ENCODE data around the gene STRN4.

DNA sequence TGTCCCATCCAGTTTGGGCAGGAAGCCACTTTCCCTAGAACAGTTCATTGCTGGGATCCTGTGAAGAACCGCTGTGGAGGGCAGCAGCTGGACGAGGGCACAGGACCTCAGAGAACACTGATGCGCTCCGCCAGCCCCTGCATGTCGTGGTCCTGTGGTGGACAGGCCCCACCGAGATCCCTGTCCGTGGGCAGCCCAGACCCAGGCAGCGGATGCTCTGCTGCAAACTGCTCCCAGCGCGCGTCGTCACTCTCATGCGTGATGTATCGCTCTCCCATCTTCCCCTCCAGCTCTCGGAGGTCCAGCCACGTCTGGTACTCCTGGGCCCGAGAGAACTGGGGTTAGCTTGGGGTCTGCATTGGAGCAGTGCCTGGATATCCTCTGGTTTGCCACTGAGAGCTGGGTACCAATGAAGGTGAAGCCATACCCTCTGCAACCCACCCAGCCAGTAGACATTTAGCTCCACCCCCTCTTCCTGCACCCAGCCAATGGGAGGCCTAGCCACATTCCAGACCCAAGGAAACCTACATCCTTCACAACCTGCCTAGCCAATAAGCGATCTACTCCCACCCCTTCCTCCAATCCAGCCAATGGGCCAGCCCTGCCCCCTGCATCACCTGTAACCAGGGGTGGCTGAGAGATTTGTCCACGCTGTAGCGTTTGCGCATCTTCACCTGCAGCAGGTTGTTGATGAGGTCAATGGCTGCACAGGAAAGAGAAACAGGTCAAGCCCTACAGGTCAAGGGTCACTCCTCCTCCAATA is 71.7 kb downstream of the STRN4 start:
- TF ChIP-seq, protein P1, sequence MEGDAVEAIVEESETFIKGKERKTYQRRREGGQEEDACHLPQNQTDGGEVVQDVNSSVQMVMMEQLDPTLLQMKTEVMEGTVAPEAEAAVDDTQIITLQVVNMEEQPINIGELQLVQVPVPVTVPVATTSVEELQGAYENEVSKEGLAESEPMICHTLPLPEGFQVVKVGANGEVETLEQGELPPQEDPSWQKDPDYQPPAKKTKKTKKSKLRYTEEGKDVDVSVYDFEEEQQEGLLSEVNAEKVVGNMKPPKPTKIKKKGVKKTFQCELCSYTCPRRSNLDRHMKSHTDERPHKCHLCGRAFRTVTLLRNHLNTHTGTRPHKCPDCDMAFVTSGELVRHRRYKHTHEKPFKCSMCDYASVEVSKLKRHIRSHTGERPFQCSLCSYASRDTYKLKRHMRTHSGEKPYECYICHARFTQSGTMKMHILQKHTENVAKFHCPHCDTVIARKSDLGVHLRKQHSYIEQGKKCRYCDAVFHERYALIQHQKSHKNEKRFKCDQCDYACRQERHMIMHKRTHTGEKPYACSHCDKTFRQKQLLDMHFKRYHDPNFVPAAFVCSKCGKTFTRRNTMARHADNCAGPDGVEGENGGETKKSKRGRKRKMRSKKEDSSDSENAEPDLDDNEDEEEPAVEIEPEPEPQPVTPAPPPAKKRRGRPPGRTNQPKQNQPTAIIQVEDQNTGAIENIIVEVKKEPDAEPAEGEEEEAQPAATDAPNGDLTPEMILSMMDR (IDR thresholded peaks at IDR 0.05; ENCODE audit: insufficient read depth, low read length), result no peak
- TF ChIP-seq POLR2AphosphoS5 (IDR thresholded peaks at IDR 0.05; ENCODE audit: low read depth) (no peak), GABPA (IDR thresholded peaks at IDR 0.05; ENCODE audit: low read depth) (no peak), SPI1 (IDR thresholded peaks at IDR 0.05; ENCODE audit: borderline replicate concordance, low read depth) (no peak)
- TF ChIP-seq, protein P2, sequence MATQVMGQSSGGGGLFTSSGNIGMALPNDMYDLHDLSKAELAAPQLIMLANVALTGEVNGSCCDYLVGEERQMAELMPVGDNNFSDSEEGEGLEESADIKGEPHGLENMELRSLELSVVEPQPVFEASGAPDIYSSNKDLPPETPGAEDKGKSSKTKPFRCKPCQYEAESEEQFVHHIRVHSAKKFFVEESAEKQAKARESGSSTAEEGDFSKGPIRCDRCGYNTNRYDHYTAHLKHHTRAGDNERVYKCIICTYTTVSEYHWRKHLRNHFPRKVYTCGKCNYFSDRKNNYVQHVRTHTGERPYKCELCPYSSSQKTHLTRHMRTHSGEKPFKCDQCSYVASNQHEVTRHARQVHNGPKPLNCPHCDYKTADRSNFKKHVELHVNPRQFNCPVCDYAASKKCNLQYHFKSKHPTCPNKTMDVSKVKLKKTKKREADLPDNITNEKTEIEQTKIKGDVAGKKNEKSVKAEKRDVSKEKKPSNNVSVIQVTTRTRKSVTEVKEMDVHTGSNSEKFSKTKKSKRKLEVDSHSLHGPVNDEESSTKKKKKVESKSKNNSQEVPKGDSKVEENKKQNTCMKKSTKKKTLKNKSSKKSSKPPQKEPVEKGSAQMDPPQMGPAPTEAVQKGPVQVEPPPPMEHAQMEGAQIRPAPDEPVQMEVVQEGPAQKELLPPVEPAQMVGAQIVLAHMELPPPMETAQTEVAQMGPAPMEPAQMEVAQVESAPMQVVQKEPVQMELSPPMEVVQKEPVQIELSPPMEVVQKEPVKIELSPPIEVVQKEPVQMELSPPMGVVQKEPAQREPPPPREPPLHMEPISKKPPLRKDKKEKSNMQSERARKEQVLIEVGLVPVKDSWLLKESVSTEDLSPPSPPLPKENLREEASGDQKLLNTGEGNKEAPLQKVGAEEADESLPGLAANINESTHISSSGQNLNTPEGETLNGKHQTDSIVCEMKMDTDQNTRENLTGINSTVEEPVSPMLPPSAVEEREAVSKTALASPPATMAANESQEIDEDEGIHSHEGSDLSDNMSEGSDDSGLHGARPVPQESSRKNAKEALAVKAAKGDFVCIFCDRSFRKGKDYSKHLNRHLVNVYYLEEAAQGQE (IDR thresholded peaks at IDR 0.05; ENCODE audit: insufficient replicate concordance, low read depth), result no peak
